ENCODE data around the gene PAK1.

Gene PAK1

DNA sequence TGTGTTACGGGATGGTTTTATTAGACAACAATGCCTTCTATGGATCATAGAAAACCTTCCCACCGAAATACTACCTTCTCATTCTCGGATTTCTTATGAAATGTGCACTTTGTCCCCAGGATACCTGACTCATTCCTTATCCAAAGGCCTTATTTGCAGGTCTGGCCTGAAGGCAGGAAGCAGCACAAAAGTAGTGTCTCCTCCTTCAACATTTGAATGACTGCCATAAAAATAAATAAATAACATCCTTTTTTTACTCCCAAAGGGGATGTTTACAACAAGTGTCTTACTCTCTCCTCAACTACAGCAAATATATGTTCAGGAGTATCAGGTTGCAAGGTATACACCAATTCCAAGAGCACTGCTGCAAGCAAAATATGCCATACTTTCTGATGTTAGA, 41.6 kb upstream of the PAK1 start:
- CTCF ChIA-PET: interaction anchor here (1.5 kb wide), 1 partner anchor 33 kb away, joined by 7 read pairs; no protein-coding TSS in a partner anchor
- TF ChIP-seq, protein P1, sequence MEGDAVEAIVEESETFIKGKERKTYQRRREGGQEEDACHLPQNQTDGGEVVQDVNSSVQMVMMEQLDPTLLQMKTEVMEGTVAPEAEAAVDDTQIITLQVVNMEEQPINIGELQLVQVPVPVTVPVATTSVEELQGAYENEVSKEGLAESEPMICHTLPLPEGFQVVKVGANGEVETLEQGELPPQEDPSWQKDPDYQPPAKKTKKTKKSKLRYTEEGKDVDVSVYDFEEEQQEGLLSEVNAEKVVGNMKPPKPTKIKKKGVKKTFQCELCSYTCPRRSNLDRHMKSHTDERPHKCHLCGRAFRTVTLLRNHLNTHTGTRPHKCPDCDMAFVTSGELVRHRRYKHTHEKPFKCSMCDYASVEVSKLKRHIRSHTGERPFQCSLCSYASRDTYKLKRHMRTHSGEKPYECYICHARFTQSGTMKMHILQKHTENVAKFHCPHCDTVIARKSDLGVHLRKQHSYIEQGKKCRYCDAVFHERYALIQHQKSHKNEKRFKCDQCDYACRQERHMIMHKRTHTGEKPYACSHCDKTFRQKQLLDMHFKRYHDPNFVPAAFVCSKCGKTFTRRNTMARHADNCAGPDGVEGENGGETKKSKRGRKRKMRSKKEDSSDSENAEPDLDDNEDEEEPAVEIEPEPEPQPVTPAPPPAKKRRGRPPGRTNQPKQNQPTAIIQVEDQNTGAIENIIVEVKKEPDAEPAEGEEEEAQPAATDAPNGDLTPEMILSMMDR (IDR thresholded peaks at IDR 0.05; ENCODE audit: insufficient read depth, low read length, missing control alignments): no peak
- POLR2A ChIA-PET: no interaction called here
- no peak for DNase-seq (ENCODE audit: low read depth, low spot score)
- H3K4me3 ChIP-seq (ENCODE audit: low read depth, low read length): no peak overlapping the region

DNA sequence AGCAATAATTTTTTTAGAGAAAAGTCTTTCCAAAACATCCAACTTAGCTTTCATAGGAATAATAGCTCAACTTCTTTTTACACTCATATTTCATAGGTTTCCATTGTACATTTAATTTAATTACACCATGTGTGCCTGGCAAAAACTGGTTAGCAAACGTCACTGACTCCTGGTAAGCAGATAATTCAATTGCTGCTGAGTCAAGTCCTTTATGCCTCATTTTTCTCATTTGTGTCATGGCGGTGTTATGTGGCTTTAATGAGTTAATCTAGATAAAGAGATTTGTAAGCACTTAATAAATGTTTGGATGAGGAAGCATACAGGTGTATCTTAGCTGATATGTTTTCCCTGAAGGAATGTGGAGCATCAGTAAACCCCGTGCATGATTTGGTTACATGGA, 41.2 kb upstream of the PAK1 start:
- CTCF ChIA-PET: interaction anchor here (1.1 to 1.5 kb wide), 2 partner anchors 31 to 33 kb away, joined by 3 to 7 read pairs; no protein-coding TSS in a partner anchor
- H3K4me3 ChIP-seq (ENCODE audit: low read depth, low read length): no peak overlapping the region
- DNase-seq (ENCODE audit: low read depth, low spot score): no peak
- TF ChIP-seq, protein P1 (IDR thresholded peaks at IDR 0.05; ENCODE audit: insufficient read depth, low read length, missing control alignments): no peak
- POLR2A ChIA-PET: no interaction called here

DNA sequence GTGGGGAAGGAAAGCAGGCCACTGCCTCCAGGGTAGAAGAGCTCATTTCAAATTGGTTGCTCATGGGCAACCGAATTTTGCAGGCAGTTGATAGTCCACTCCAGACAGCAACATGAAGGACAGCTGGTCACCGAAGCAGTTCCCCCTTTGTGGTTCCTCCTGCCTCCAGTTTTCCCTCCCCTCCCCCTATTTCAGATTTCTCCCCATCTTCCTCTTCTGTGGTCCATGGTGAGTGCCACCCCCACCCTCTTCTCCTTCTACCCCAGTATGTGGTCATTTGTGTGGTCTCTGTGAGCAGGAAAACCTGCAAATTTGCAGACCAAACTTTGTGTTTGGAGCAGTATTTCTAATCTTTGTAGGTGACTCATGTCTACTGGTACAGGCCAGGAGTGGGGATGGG, 38.2 kb upstream of the PAK1 start:
- ChIA-PET CTCF (interaction anchor here (1.7 kb wide), 1 partner anchor 324 kb away, joined by 5 read pairs; no protein-coding TSS in a partner anchor), POLR2A (no interaction called here)
- H3K4me3 ChIP-seq (ENCODE audit: low read depth, low read length): no peak overlapping the region
- DNase-seq (ENCODE audit: low read depth, low spot score): no peak
- TF ChIP-seq, protein P1 (IDR thresholded peaks at IDR 0.05; ENCODE audit: insufficient read depth, low read length, missing control alignments): no peak

DNA sequence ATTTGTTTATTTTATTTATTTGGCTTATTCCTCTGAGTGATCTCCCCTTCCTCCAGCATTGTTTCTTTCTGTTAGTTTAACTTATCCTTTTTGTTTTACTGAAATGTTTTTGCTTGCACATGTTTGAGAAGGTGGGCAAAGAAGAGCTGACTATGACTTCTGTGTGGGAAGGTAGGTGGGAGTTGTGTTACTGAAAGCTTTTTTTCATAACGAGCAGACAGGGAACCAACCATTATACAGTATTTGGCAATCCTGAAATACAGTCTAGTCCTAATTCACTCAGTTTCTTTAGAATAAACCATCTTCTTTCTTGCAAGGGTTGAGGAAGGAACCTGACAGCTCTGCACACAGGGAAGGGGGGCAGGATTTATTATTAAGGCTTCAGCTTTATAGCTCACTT, 37.0 kb upstream of the PAK1 start:
- no peak for DNase-seq (ENCODE audit: low read depth, low spot score)
- TF ChIP-seq, protein P1 (IDR thresholded peaks at IDR 0.05; ENCODE audit: insufficient read depth, low read length, missing control alignments): no peak
- ChIA-PET CTCF (interaction anchor here (1.2 to 1.7 kb wide), 2 partner anchors 38 to 323 kb away, joined by 3 to 5 read pairs; no protein-coding TSS in a partner anchor), POLR2A (no interaction called here)
- H3K4me3 ChIP-seq (ENCODE audit: low read depth, low read length): no peak overlapping the region

DNA sequence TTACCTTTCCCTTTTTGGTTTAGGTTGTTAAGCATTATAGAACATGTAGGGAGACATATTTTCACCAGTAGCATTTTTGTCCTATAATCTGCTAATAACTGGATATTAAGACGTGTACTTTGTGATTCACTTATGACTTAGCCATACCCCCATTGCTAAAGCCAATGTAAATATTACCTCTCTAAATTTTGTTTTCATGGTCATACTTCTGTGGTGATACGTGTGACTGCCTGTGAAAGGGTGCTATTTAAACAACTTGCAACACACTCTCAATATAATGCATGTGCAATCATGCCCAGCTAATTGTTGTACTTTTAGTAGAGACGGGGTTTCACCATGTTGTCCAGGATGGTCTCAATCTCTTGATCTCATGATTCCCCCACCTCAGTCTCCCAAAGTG, 36.2 kb upstream of the PAK1 start:
- ChIA-PET POLR2A (no interaction called here), CTCF (interaction anchor here (1.2 kb wide), 1 partner anchor 38 kb away, joined by 3 read pairs; no protein-coding TSS in a partner anchor)
- H3K4me3 ChIP-seq (ENCODE audit: low read depth, low read length): no peak overlapping the region
- TF ChIP-seq, protein P1 (IDR thresholded peaks at IDR 0.05; ENCODE audit: insufficient read depth, low read length, missing control alignments): no peak
- DNase-seq (ENCODE audit: low read depth, low spot score): no peak

DNA sequence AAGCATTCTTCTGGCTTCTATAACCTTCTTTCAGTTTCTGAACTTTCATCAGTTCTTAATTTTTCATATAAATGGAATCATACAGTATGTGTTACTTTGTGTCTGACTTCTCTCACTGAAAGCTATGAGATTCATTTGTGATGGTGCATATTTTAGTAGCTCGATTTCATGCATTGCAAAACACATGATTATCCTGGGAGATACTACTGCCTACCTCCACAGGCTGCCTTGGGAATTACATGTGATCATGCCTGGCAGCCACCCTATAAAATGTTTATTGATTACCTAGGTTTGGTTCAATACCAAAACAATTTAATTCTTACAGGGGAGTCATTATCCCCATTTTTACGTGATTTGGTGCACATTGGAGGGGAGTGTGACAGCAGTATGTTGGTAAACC, 34.1 kb upstream of the PAK1 start:
- no peak overlapping the region for H3K4me3 ChIP-seq (ENCODE audit: low read depth, low read length)
- DNase-seq (ENCODE audit: low read depth, low spot score): no peak
- TF ChIP-seq, protein P1 (IDR thresholded peaks at IDR 0.05; ENCODE audit: insufficient read depth, low read length, missing control alignments): no peak
- ChIA-PET POLR2A (no interaction called here), CTCF (interaction anchor here (0.5 to 1.2 kb wide), 2 partner anchors 17 to 28 kb away, joined by 3 read pairs; no protein-coding TSS in a partner anchor)

Measured in AG04449 (cell line).